GM18858 (cell line): ENCODE results near the gene TDRD6.
"Not testable (repeated sequence)": the region's sequence is repeated elsewhere in the genome, so short reads cannot be mapped to it uniquely, and the experiment has no call there.

ENCODE experiments used
- ATAC-seq: cut with Tn5 transposase; IDR thresholded peaks from one replicate; pipeline ENCODE4 v1.9.1; 2021; ENCODE audit not compliant: unreplicated experiment

The TDRD6 gene

GRCh38 chr6:46687619-46688097 is at the start of gene TDRD6:
Gene TDRD6 (plus strand): TSS chr6:46687885. CDS start chr6:46688129, 244 bp downstream.
- ATAC-seq = no peak

- no peak for ATAC-seq
Measured at GRCh38 chr6:46637933-46638332, 49.8 kb upstream of the TDRD6 start.

GRCh38 chr6:46638650-46639049 is 49.0 kb upstream of the TDRD6 start:
- ATAC-seq = no peak

GRCh38 chr6:46642928-46643751 is 44.5 kb upstream of the TDRD6 start:
- no peak for ATAC-seq

- ATAC-seq = no peak
Measured at GRCh38 chr6:46645265-46645664, 42.4 kb upstream of the TDRD6 start.

GRCh38 chr6:46648108-46648507 is 39.6 kb upstream of the TDRD6 start:
- ATAC-seq = not testable (repeated sequence)

GRCh38 chr6:46648869-46649492 is 38.7 kb upstream of the TDRD6 start:
- ATAC-seq = no peak

- no peak for ATAC-seq
Measured at GRCh38 chr6:46651006-46651405, 36.7 kb upstream of the TDRD6 start.

GRCh38 chr6:46651816-46652215 is 35.9 kb upstream of the TDRD6 start:
- ATAC-seq = no peak

GRCh38 chr6:46652232-46652602 is 35.5 kb upstream of the TDRD6 start:
- ATAC-seq = no peak

GRCh38 chr6:46652603-46653438 is 34.9 kb upstream of the TDRD6 start, which contains the start of the genes CYP39A1 and SLC25A27:
Gene CYP39A1 (minus strand): TSS chr6:46652818. CDS start chr6:46652582, 236 bp downstream.
Gene SLC25A27 (plus strand): TSS chr6:46652975. CDS start chr6:46653193, 218 bp downstream.
- peak; percentile 100 for ATAC-seq

- ATAC-seq = no peak
Measured at GRCh38 chr6:46653439-46654195, 34.1 kb upstream of the TDRD6 start.

GRCh38 chr6:46655803-46656202 is 31.9 kb upstream of the TDRD6 start:
- ATAC-seq = no peak

GRCh38 chr6:46657642-46658041 is 30.0 kb upstream of the TDRD6 start:
- no peak for ATAC-seq

GRCh38 chr6:46661483-46661882 is 26.2 kb upstream of the TDRD6 start:
- no peak for ATAC-seq

GRCh38 chr6:46667377-46667776 is 20.3 kb upstream of the TDRD6 start:
- no peak for ATAC-seq

- ATAC-seq = no peak
Measured at GRCh38 chr6:46674410-46674809, 13.3 kb upstream of the TDRD6 start.

GRCh38 chr6:46676604-46677313 is 10.9 kb upstream of the TDRD6 start:
- no peak for ATAC-seq

- no peak for ATAC-seq
Measured at GRCh38 chr6:46677314-46677654, 10.4 kb upstream of the TDRD6 start.

- ATAC-seq = no peak
Measured at GRCh38 chr6:46684771-46685170, 2.9 kb upstream of the TDRD6 start.
